HG02885 (cell line): ENCODE results near the gene RNF10.
"Not testable (repeated sequence)": the region's sequence is repeated elsewhere in the genome, so short reads cannot be mapped to it uniquely, and the experiment has no call there.

Source experiments
- ATAC-seq: cut with Tn5 transposase; IDR thresholded peaks from one replicate; pipeline ENCODE4 v1.9.1; 2021; ENCODE audit warnings: mild to moderate bottlenecking; ENCODE audit not compliant: unreplicated experiment, poor library complexity

Gene RNF10

GRCh38 chr12:120522568-120522967 lies 11.6 kb upstream of the RNF10 start:
- no peak for ATAC-seq

GRCh38 chr12:120528861-120529525 lies 5.2 kb upstream of the RNF10 start, which contains the start of gene COQ5:
COQ5 (minus strand) TSS chr12:120529158; CDS start chr12:120529141, 17 bp downstream.
- ATAC-seq, result peak; percentile 83

GRCh38 chr12:120529641-120530417 lies 4.3 kb upstream of the RNF10 start:
- no peak for ATAC-seq

- not testable (repeated sequence) for ATAC-seq
Observed at GRCh38 chr12:120530418-120530761, 3.8 kb upstream of the RNF10 start.

GRCh38 chr12:120532701-120533238 lies 1.4 kb upstream of the RNF10 start:
- ATAC-seq, result no peak

GRCh38 chr12:120534703-120535655 lies 823 bp downstream of the RNF10 start:
- peak; percentile 31 for ATAC-seq

- ATAC-seq, result no peak
Observed at GRCh38 chr12:120536064-120536791, 2.1 kb downstream of the RNF10 start.

- ATAC-seq, result no peak
Observed at GRCh38 chr12:120537856-120538220, 3.7 kb downstream of the RNF10 start.

- no peak for ATAC-seq
Observed at GRCh38 chr12:120538281-120539156, 4.4 kb downstream of the RNF10 start.

- no peak for ATAC-seq
Observed at GRCh38 chr12:120539303-120539702, 5.1 kb downstream of the RNF10 start.

- ATAC-seq, result no peak
Observed at GRCh38 chr12:120540445-120540844, 6.3 kb downstream of the RNF10 start.

- no peak for ATAC-seq
Observed at GRCh38 chr12:120542166-120542565, 8.0 kb downstream of the RNF10 start.

GRCh38 chr12:120544691-120545090 lies 10.5 kb downstream of the RNF10 start:
- ATAC-seq, result no peak

- no peak for ATAC-seq
Observed at GRCh38 chr12:120546050-120546386, 11.9 kb downstream of the RNF10 start.

- ATAC-seq, result no peak
Observed at GRCh38 chr12:120554678-120555077, 20.5 kb downstream of the RNF10 start.

GRCh38 chr12:120557589-120557988 lies 23.4 kb downstream of the RNF10 start:
- ATAC-seq, result no peak

- ATAC-seq, result no peak
Observed at GRCh38 chr12:120562906-120563305, 28.8 kb downstream of the RNF10 start.

GRCh38 chr12:120563495-120563894 lies 29.3 kb downstream of the RNF10 start:
- no peak for ATAC-seq

GRCh38 chr12:120571299-120571698 lies 37.1 kb downstream of the RNF10 start:
- no peak for ATAC-seq
